Measurements from ENCODE around the gene CARD14.

GRCh38 chr17:80225230-80225629 lies 55.4 kb downstream of the CARD14 start:
- TF ChIP-seq CTCF (IDR thresholded peaks at IDR 0.05) (no peak), EZH2 (IDR thresholded peaks at IDR 0.05) (no peak), EZH2phosphoT487 (IDR thresholded peaks at IDR 0.05) (no peak)
